ENCODE measurements around the gene PIK3C2G. TPM values are rescaled to one million over a fixed set of nuclear protein-coding genes. Genes with fewer than 3 reads are reported as not detected.

Gene PIK3C2G
- total RNA-seq, 2 experiments from 2014 or later, result not detected

DNA sequence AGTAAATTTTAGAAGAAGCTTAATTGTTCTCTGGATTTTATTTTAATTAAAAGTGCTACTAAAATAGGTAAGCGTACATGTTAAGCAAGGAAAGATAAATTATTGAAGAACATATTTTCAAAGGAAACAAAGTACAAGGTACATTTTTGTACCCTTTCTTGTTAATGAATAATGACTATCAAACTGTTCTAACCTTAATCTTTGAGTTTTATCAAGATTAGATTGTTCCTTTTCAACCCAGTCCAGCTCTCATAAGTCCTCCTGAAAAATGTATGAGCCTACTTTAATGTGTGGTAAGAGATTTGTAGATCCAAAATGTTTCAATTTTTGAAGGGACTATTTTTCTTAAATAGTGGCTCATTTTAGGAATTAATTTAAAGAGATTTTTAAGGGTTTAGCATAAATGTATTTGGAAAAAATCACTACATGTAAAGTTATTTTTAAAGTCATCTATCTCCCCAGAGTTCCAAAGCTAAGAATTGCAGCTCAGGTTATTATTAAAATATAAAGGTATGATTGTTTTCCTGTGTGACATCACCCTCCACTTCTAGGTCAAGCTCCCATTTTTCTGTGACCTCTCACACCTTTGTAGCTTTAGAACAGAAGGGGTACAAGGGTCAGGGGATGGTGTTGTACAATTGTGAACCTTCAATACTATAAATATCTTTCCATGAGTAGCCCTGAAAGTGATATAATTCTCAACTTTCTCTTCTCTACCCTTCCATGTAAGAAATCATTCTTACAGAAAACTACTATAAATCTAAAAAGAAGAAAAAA is 1.2 kb upstream of the PIK3C2G start:
- Mint-ChIP-seq H3K4me3 (no peak overlapping the region), H3K9me3 (peaks cover 1% of the 10 kb centered on the region), H3K4me1 (no peaks in the 10 kb centered on the region), H3K36me3 (no peaks in the 10 kb centered on the region), H3K27me3 (no peaks in the 10 kb centered on the region), H3K27ac (no peak overlapping the region)
- ATAC-seq (ENCODE audit: low read depth) (no peak), DNase-seq (no peak)
- POLR2A ChIA-PET, result no interaction called here

DNA sequence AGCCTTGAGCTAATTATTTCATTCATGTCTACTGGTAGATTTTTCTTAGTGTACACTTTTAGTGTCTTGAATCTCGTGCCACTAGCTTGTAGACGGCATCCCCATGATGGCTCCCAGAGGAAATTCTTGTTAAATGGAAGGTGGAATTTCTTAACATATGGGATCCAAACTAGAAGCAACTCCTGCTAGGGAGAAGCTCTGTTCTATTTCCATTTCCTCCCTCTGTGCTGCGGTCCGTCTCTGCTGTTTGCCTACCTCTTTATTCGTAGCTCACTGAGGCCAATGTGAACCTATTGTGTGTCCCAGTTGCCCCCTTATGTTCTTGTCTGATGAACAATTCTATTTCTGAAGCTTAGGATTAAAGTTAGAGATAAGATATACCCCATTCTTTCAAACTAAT is 588 bp downstream of the PIK3C2G start:
- H3K27me3 Mint-ChIP-seq, result no peaks in the 10 kb centered on the region
- H3K4me1 Mint-ChIP-seq, result no peaks in the 10 kb centered on the region
- H3K9me3 Mint-ChIP-seq, result peaks cover 1% of the 10 kb centered on the region
- H3K4me3 Mint-ChIP-seq, result no peak overlapping the region
- POLR2A ChIA-PET, result no interaction called here
- DNase-seq (no peak), ATAC-seq (ENCODE audit: low read depth) (no peak)
- H3K36me3 Mint-ChIP-seq, result no peaks in the 10 kb centered on the region
- no peak overlapping the region for H3K27ac Mint-ChIP-seq

DNA sequence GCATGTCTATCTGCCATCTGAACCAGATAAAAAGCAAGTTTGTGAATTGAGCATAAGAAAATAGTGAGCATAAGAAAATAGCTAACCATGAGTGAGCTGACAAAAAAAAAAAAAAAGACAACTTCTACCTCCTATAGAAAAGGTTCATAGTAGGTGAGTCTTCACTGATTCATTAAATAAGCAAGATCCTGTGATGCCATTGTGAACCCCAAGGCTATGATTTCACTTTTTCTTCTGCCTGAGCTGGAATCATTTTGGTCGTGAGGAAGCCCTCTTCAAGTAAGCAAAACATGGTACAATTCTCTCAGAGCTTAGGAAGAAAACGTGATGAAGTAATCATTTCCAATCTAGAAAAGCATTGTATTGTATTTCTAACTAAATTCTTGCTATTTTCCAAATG is 1.2 kb downstream of the PIK3C2G start:
- H3K27me3 Mint-ChIP-seq, result no peaks in the 10 kb centered on the region
- no peaks in the 10 kb centered on the region for H3K36me3 Mint-ChIP-seq
- H3K9me3 Mint-ChIP-seq, result peaks cover 1% of the 10 kb centered on the region
- no peak overlapping the region for H3K27ac Mint-ChIP-seq
- POLR2A ChIA-PET, result no interaction called here
- no peaks in the 10 kb centered on the region for H3K4me1 Mint-ChIP-seq
- H3K4me3 Mint-ChIP-seq, result no peak overlapping the region
- no peak for ATAC-seq (ENCODE audit: low read depth)
- DNase-seq, result no peak

- no peak for ATAC-seq (ENCODE audit: low read depth)
- Mint-ChIP-seq H3K9me3 (peaks cover 3% of the 10 kb centered on the region), H3K27ac (no peak overlapping the region), H3K4me3 (no peak overlapping the region), H3K27me3 (no peaks in the 10 kb centered on the region), H3K36me3 (no peaks in the 10 kb centered on the region), H3K4me1 (no peaks in the 10 kb centered on the region)
- DNase-seq, result no peak
- POLR2A ChIA-PET, result no interaction called here
Observed at GRCh38 chr12:18264581-18265075, 3.3 kb downstream of the PIK3C2G start.

GRCh38 chr12:18267427-18268099 is 6.2 kb downstream of the PIK3C2G start:
- Mint-ChIP-seq H3K27me3 (no peaks in the 10 kb centered on the region), H3K4me3 (no peak overlapping the region), H3K36me3 (no peaks in the 10 kb centered on the region), H3K9me3 (peaks cover 3% of the 10 kb centered on the region), H3K27ac (no peak overlapping the region), H3K4me1 (no peaks in the 10 kb centered on the region)
- POLR2A ChIA-PET, result no interaction called here
- no peak for ATAC-seq (ENCODE audit: low read depth)
- no peak for DNase-seq

GRCh38 chr12:18270958-18271460 is 9.7 kb downstream of the PIK3C2G start:
- Mint-ChIP-seq H3K4me1 (no peaks in the 10 kb centered on the region), H3K27me3 (no peaks in the 10 kb centered on the region), H3K4me3 (no peak overlapping the region), H3K27ac (no peak overlapping the region), H3K36me3 (no peaks in the 10 kb centered on the region), H3K9me3 (peaks cover 5% of the 10 kb centered on the region)
- POLR2A ChIA-PET, result no interaction called here
- ATAC-seq (ENCODE audit: low read depth), result no peak
- DNase-seq, result no peak

- DNase-seq (no peak), ATAC-seq (ENCODE audit: low read depth) (no peak)
- no peaks in the 10 kb centered on the region for H3K27me3 Mint-ChIP-seq
- no peak overlapping the region for H3K4me3 Mint-ChIP-seq
- no peaks in the 10 kb centered on the region for H3K4me1 Mint-ChIP-seq
- POLR2A ChIA-PET, result no interaction called here
- H3K36me3 Mint-ChIP-seq, result no peaks in the 10 kb centered on the region
- H3K27ac Mint-ChIP-seq, result no peak overlapping the region
- H3K9me3 Mint-ChIP-seq, result peaks cover 4% of the 10 kb centered on the region
Observed at GRCh38 chr12:18275981-18276380, 14.7 kb downstream of the PIK3C2G start.

DNA sequence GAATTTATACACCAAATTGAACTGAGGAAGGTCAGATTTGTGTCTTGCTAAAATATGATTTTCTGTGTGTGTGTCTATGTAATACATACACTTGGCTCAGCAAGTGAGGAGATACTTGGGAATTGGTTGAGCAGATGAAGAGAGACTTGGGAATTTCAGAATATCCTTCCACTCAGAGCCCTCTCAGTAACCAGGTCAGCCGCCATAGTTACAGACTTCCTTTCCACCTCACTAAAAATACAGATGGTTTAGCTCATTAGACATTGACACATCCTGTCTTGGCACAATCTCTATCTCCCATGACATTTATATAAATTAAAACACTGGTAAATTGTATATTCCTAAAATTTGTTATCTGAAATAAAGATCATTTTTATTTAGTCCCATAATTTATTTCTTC is 15.9 kb downstream of the PIK3C2G start:
- ATAC-seq (ENCODE audit: low read depth) (no peak), DNase-seq (no peak)
- POLR2A ChIA-PET, result no interaction called here
- Mint-ChIP-seq H3K4me3 (no peak overlapping the region), H3K36me3 (no peaks in the 10 kb centered on the region), H3K27me3 (no peaks in the 10 kb centered on the region), H3K4me1 (no peaks in the 10 kb centered on the region), H3K27ac (no peak overlapping the region), H3K9me3 (peaks cover 4% of the 10 kb centered on the region)

DNA sequence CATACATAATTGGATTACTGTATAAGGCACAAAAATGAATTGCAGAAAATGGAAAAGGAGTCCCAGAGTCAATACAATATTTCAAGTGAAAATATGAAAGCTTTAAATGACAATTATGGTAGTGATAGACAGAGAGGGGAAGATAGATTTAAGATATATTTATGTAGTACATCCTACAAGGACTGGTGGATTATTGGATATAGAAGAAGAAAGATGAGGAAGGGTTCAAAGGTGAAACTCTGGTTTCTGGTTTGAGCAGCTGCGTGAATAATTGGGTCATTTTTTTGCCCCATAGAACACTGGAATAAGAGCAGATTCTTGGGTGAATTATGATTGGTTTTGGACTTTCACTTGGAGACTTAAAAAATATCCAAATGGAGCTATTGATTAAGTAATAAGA is 19.4 kb downstream of the PIK3C2G start:
- Mint-ChIP-seq H3K27me3 (no peaks in the 10 kb centered on the region), H3K4me1 (no peaks in the 10 kb centered on the region), H3K36me3 (no peaks in the 10 kb centered on the region), H3K4me3 (no peak overlapping the region), H3K27ac (no peak overlapping the region), H3K9me3 (peaks cover under 1% of the 10 kb centered on the region)
- DNase-seq, result no peak
- ATAC-seq (ENCODE audit: low read depth), result no peak
- POLR2A ChIA-PET, result no interaction called here

DNA sequence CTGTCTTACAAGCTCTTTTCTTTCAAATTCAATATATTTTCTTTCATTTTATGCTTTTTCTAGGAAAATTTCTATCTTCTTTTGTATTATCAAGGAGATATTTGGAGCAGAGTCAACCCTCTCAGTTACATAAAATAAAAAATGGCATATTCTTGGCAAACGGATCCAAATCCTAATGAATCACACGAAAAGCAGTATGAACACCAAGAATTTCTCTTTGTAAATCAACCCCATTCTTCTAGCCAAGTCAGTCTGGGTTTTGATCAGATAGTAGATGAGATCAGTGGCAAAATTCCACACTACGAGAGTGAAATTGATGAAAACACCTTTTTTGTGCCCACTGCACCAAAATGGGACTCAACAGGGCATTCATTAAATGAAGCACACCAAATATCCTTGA is 20.6 kb downstream of the PIK3C2G start:
- no peaks in the 10 kb centered on the region for H3K4me1 Mint-ChIP-seq
- H3K27me3 Mint-ChIP-seq, result no peaks in the 10 kb centered on the region
- H3K27ac Mint-ChIP-seq, result no peak overlapping the region
- no peaks in the 10 kb centered on the region for H3K36me3 Mint-ChIP-seq
- H3K4me3 Mint-ChIP-seq, result no peak overlapping the region
- peaks cover 2% of the 10 kb centered on the region for H3K9me3 Mint-ChIP-seq
- POLR2A ChIA-PET, result no interaction called here
- no peak for DNase-seq
- no peak for ATAC-seq (ENCODE audit: low read depth)

- no peak overlapping the region for H3K4me3 Mint-ChIP-seq
- POLR2A ChIA-PET, result no interaction called here
- no peaks in the 10 kb centered on the region for H3K36me3 Mint-ChIP-seq
- H3K27me3 Mint-ChIP-seq, result no peaks in the 10 kb centered on the region
- ATAC-seq (ENCODE audit: low read depth) (no peak), DNase-seq (no peak)
- no peaks in the 10 kb centered on the region for H3K4me1 Mint-ChIP-seq
- peaks cover 2% of the 10 kb centered on the region for H3K9me3 Mint-ChIP-seq
- H3K27ac Mint-ChIP-seq, result no peak overlapping the region
Observed at GRCh38 chr12:18283831-18284230, 22.5 kb downstream of the PIK3C2G start.

DNA sequence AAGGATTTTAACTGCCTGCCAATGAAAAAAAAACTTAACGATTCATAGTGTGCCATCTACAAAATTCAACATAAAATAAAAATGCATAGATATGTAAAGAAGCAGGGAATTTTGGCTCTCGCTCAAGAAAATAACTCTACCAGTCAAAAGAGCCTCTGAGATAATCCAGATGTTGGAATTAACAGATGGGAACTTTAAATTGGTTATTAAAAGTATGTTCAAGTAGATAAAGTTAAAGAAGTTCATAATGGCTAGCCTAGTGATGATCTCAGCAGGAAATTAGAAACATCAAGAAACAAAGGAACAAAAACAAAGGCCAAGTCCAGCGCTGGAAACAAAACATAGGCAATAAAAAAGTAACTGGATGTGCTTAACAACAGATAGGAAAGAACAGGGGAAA is 23.1 kb downstream of the PIK3C2G start:
- Mint-ChIP-seq H3K27me3 (no peaks in the 10 kb centered on the region), H3K4me1 (no peaks in the 10 kb centered on the region), H3K27ac (no peak overlapping the region), H3K9me3 (peaks cover 2% of the 10 kb centered on the region), H3K36me3 (no peaks in the 10 kb centered on the region), H3K4me3 (no peak overlapping the region)
- DNase-seq (no peak), ATAC-seq (ENCODE audit: low read depth) (no peak)
- POLR2A ChIA-PET, result no interaction called here

DNA sequence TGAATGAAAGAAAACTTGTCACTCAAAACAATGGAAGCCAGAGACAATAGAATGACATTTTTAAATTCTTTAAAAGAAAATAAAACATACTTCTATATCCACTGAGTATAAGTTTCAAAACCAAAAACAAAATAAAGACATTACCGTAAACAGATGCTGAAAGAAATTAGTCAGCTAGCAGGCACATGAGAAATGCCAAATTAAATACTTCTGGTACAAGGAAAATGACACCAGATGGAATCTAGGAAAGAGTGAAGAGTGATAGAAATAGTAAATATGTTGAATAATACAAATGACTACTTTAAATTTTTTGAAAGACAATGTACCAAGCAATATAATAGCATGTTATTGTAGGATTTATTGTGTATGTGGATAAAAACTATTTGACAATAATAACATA is 23.8 kb downstream of the PIK3C2G start:
- Mint-ChIP-seq H3K4me1 (no peaks in the 10 kb centered on the region), H3K9me3 (peaks cover 2% of the 10 kb centered on the region), H3K36me3 (no peaks in the 10 kb centered on the region), H3K27ac (no peak overlapping the region), H3K27me3 (no peaks in the 10 kb centered on the region), H3K4me3 (no peak overlapping the region)
- POLR2A ChIA-PET, result no interaction called here
- ATAC-seq (ENCODE audit: low read depth) (no peak), DNase-seq (no peak)

GRCh38 chr12:18290386-18290785 is 29.1 kb downstream of the PIK3C2G start:
- no peaks in the 10 kb centered on the region for H3K4me1 Mint-ChIP-seq
- no peak overlapping the region for H3K27ac Mint-ChIP-seq
- ATAC-seq (ENCODE audit: low read depth), result no peak
- POLR2A ChIA-PET, result no interaction called here
- H3K9me3 Mint-ChIP-seq, result peaks cover 4% of the 10 kb centered on the region
- H3K4me3 Mint-ChIP-seq, result no peak overlapping the region
- H3K36me3 Mint-ChIP-seq, result no peaks in the 10 kb centered on the region
- H3K27me3 Mint-ChIP-seq, result no peaks in the 10 kb centered on the region
- DNase-seq, result no peak
